GM13976 (cell line): ENCODE data around the gene CSN1S1.

Experiments used
- DNase-seq: peaks from one replicate; pipeline ENCODE4 v3.0.0; 2012; ENCODE audit warnings: low spot score
- CTCF ChIP-seq: IDR thresholded peaks from 2 replicates; pipeline ENCODE4 v1.5.1; 2012; ENCODE audit warnings: borderline replicate concordance, mild to moderate bottlenecking; ENCODE audit not compliant: insufficient read depth; ENCODE audit errors: extremely low read depth, missing control alignments, control extremely low read depth
- in situ Hi-C: fragments of 300-500 bp; cut with MboI; formaldehyde crosslinking; loops from one replicate; pipeline ENCODE4 v1.12.0; 2022; ENCODE audit warnings: low sequenced_read_pairs, mixed read lengths, inconsistent platforms; ENCODE audit not compliant: unreplicated experiment

Gene CSN1S1

DNA sequence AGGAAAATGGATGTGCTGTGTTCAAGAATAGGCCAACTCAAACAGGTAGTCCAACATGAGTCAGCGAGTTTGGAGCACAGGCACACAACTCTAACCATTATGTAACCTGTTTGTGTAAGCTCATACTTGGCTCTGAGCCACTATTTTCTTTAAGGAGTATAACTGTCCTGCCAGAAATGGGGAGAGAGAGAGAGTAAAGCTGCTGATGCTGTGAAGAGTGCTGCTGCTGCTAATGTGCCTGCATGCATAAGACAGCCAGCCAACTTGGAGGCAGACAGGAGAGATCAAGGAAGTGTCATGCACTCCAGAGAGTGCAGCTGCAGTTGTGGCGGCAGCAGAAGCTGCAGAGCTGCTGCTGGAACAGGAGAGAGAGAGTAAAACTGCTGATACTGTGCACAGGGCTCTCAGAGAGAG is 53.2 kb downstream of the CSN1S1 start:
- in situ Hi-C loops = no loop called here
- TF ChIP-seq CTCF = no peak
- DNase-seq = no peak

DNA sequence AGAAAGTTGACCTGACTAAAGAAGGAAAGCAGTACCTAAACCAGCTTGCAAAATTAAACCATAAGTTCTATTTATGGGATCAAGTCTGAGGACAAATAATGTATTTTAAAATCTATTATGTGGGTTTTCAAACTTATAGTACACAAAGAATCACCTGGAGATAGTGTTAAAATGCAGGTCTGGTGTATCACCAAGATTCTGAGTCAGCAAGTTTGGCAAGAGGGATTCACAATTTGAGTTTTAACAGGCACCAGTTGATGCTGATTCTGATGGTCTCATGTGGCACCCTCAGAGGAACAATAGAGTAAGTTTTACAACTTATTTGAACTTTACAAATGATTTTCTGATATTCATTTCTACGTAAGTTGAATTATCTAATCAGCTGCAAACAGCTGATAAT is 55.8 kb downstream of the CSN1S1 start:
- no peak for TF ChIP-seq CTCF
- in situ Hi-C loops = no loop called here
- DNase-seq = no peak

- in situ Hi-C loops = no loop called here
These were observed 60.1 kb downstream of the CSN1S1 start for GRCh38 chr4:69991016-69991415.

GRCh38 chr4:69994782-69995181 is 63.9 kb downstream of the CSN1S1 start:
- in situ Hi-C loops = no loop called here
- DNase-seq = no peak
- TF ChIP-seq CTCF = no peak

More at GRCh38 chr4:69991016-69991415, 60.1 kb downstream of the CSN1S1 start:
- no peak for DNase-seq
- no peak for TF ChIP-seq CTCF

DNA sequence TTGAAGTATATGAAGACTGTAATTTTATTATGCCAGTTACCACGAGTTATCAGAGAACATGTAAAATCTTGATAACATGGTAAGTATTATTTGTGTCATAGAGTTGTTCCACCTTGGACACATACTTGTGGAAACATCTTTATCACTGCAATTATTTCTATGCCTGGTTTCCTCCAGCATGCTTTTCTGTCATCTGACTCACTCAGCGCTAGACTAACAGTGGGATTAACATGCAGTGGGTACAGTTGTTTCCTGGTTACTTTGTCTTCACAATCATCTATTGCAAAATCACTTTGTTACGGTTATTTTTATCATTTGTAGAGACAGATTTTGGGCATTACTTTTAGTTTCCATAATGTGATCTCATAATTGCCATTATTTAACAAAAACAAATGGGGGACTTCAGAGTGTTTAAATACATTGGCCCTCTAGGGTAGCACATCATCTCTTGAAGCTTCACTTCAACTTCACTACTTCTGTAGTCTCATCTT is 64.7 kb downstream of the CSN1S1 start, which contains the start of gene STATH:
TSS of gene STATH (plus strand) at position 441 of the 491 bp plus-strand sequence. CDS start 2,472 bp downstream, outside the sequence.
- in situ Hi-C loops = no loop called here
- TF ChIP-seq CTCF = no peak
- DNase-seq = no peak
